H9 (cell line): Measurements from ENCODE around the gene PTPA. TPM values are rescaled to one million over a fixed set of nuclear protein-coding genes. Genes with fewer than 3 reads are reported as not detected.

Experiments used
- DNase-seq: peaks from one replicate; pipeline ENCODE4 v3.0.0-alpha.2; 2017
- H2AFZ ChIP-seq: one replicate; pipeline ENCODE4 v1.6.1; 2013; ENCODE audit warnings: mild to moderate bottlenecking, low read length, control low read depth, moderate library complexity
- H2AK5ac ChIP-seq: 2 replicates; pipeline ENCODE4 v1.6.1; 2013; ENCODE audit warnings: low read length, control low read depth, mixed read lengths; ENCODE audit not compliant: insufficient read length
- H2BK120ac ChIP-seq: one replicate; pipeline ENCODE4 v1.6.1; 2013; ENCODE audit warnings: low read depth, mild to moderate bottlenecking, low read length, control low read depth, inconsistent platforms; ENCODE audit not compliant: poor library complexity, severe bottlenecking
- H2BK12ac ChIP-seq: 2 replicates; pipeline ENCODE4 v1.6.1; 2013; ENCODE audit warnings: low read length, control low read depth, mixed read lengths, low read depth; ENCODE audit not compliant: insufficient read length
- H2BK15ac ChIP-seq: 2 replicates; pipeline ENCODE4 v1.6.1; 2013; ENCODE audit warnings: low read depth, low read length, control low read depth
- H2BK20ac ChIP-seq: one replicate; pipeline ENCODE4 v1.6.1; 2013; ENCODE audit warnings: low read depth, mild to moderate bottlenecking, low read length, control low read depth, inconsistent platforms; ENCODE audit not compliant: poor library complexity, severe bottlenecking
- H2BK5ac ChIP-seq: 2 replicates; pipeline ENCODE4 v1.6.1; 2013; ENCODE audit warnings: low read length, control low read depth, mixed read lengths; ENCODE audit not compliant: insufficient read length
- H3K14ac ChIP-seq: 2 replicates; pipeline ENCODE4 v1.6.1; 2013; ENCODE audit warnings: low read length, control low read depth; ENCODE audit not compliant: insufficient read depth
- H3K18ac ChIP-seq: 2 replicates; pipeline ENCODE4 v1.6.1; 2013; ENCODE audit warnings: low read depth, mild to moderate bottlenecking, mixed read lengths, low read length, control low read depth; ENCODE audit not compliant: insufficient read length
- H3K23ac ChIP-seq: 2 replicates; pipeline ENCODE4 v1.6.1; 2013; ENCODE audit warnings: low read length, control low read depth, mixed read lengths, low read depth; ENCODE audit not compliant: insufficient read length
- H3K23me2 ChIP-seq: 2 replicates; pipeline ENCODE4 v1.6.1; 2013; ENCODE audit warnings: low read depth, mild to moderate bottlenecking, mixed read lengths, low read length, control low read depth; ENCODE audit not compliant: insufficient read length, poor library complexity, severe bottlenecking
- H3K27ac ChIP-seq: 2 replicates; pipeline ENCODE4 v1.5.1; 2013; ENCODE audit warnings: low read length, control low read depth, mixed read lengths, low read depth; ENCODE audit not compliant: insufficient read length
- H3K27me3 ChIP-seq: 2 replicates; pipeline ENCODE4 v1.6.1; 2013; ENCODE audit warnings: low read length, control low read depth, inconsistent platforms; ENCODE audit not compliant: insufficient read depth
- H3K4ac ChIP-seq: 2 replicates; pipeline ENCODE4 v1.6.1; 2013; ENCODE audit warnings: low read depth, mild to moderate bottlenecking, control low read depth, inconsistent platforms, low read length, moderate library complexity
- H3K4me1 ChIP-seq: 2 replicates; pipeline ENCODE4 v1.6.1; 2013; ENCODE audit warnings: low read length, control low read depth, inconsistent platforms; ENCODE audit not compliant: insufficient read depth
- H3K4me2 ChIP-seq: 2 replicates; pipeline ENCODE4 v1.6.1; 2013; ENCODE audit warnings: low read length, control low read depth, mixed read lengths; ENCODE audit not compliant: insufficient read length, insufficient read depth
- H3K56ac ChIP-seq: 2 replicates; pipeline ENCODE4 v1.6.1; 2013; ENCODE audit warnings: low read depth, mild to moderate bottlenecking, mixed read lengths, low read length, control low read depth; ENCODE audit not compliant: insufficient read length
- H3K79me1 ChIP-seq: 2 replicates; pipeline ENCODE4 v1.6.1; 2013; ENCODE audit warnings: low read depth, mild to moderate bottlenecking, moderate library complexity, low read length, control low read depth, inconsistent platforms; ENCODE audit not compliant: insufficient read depth, poor library complexity, severe bottlenecking
- H3K79me2 ChIP-seq: 2 replicates; pipeline ENCODE4 v1.6.1; 2013; ENCODE audit warnings: low read length, control low read depth, inconsistent platforms; ENCODE audit not compliant: insufficient read depth
- H3K9ac ChIP-seq: 2 replicates; pipeline ENCODE4 v1.6.1; 2013; ENCODE audit warnings: low read length, control low read depth, mixed read lengths; ENCODE audit not compliant: insufficient read length; ENCODE audit errors: extremely low read depth
- H3K9me3 ChIP-seq: one replicate; pipeline ENCODE4 v1.6.1; 2013; ENCODE audit warnings: low read depth, low read length, inconsistent platforms; ENCODE audit not compliant: control insufficient read depth
- H3T11ph ChIP-seq: one replicate; pipeline ENCODE4 v1.6.1; 2013; ENCODE audit warnings: mild to moderate bottlenecking, low read length, control low read depth, inconsistent platforms
- H4K20me1 ChIP-seq: one replicate; pipeline ENCODE4 v1.6.1; 2013; ENCODE audit not compliant: control insufficient read depth, insufficient read length, insufficient read depth
- H4K5ac ChIP-seq: 2 replicates; pipeline ENCODE4 v1.6.1; 2013; ENCODE audit warnings: low read depth, mild to moderate bottlenecking, mixed read lengths, low read length, control low read depth; ENCODE audit not compliant: insufficient read length
- H4K8ac ChIP-seq: replicated peaks from 2 replicates; pipeline ENCODE4 v1.6.1; 2013; ENCODE audit warnings: low read length, control low read depth, mixed read lengths, low read depth; ENCODE audit not compliant: insufficient read length
- H4K91ac ChIP-seq: 2 replicates; pipeline ENCODE4 v1.6.1; 2013; ENCODE audit warnings: low read depth, mild to moderate bottlenecking, moderate library complexity, mixed read lengths, low read length, control low read depth; ENCODE audit not compliant: insufficient read length
- H3K27ac Mint-ChIP-seq, 3 experiments: 2 replicates in 2 of 3; 3 replicates in 1 of 3; pipeline ENCODE4 v1.8.0; 2020 to 2021; ENCODE audit warnings: mixed read lengths in 3 of 3, mild to moderate bottlenecking in 1 of 3, moderate library complexity in 1 of 3
- H3K27me3 Mint-ChIP-seq: 2 replicates; pipeline ENCODE4 v1.8.0; 2021; ENCODE audit warnings: low read depth, mild to moderate bottlenecking, moderate library complexity, mixed read lengths
- H3K36me3 Mint-ChIP-seq, 3 experiments: 2 replicates in 2 of 3; 3 replicates in 1 of 3; pipeline ENCODE4 v1.8.0; 2020 to 2021; ENCODE audit warnings: low read depth in 3 of 3, mixed read lengths in 3 of 3; ENCODE audit not compliant: insufficient read depth in 1 of 3
- H3K4me1 Mint-ChIP-seq, 2 experiments: 2 replicates each; pipeline ENCODE4 v1.8.0; 2020; ENCODE audit warnings: mixed read lengths in 2 of 2
- H3K4me3 Mint-ChIP-seq, 2 experiments: 2 replicates in 1 of 2; 3 replicates in 1 of 2; pipeline ENCODE4 v1.8.0; 2020 to 2021; ENCODE audit warnings: mild to moderate bottlenecking in 2 of 2, mixed read lengths in 2 of 2, moderate library complexity in 1 of 2
- H3K9me3 Mint-ChIP-seq, 2 experiments: 2 replicates in 1 of 2; 3 replicates in 1 of 2; pipeline ENCODE4 v1.8.0; 2020; ENCODE audit warnings: mild to moderate bottlenecking in 2 of 2, mixed read lengths in 2 of 2, moderate library complexity in 1 of 2
- WGBS: extraction: QIAGEN DNeasy Blood & Tissue Kit; methylation state at CpG from one replicate; pipeline ENCODE4 v1.1.7; 2013; ENCODE audit warnings: missing lambda C conversion rate, low lambda C conversion rate, mixed read lengths; ENCODE audit not compliant: insufficient read length; ENCODE audit errors: extremely low coverage; 5-methylcytosine and 5-hydroxymethylcytosine counted together
- total RNA-seq: library from RNA; stranded (reverse); gene quantifications from 2 replicates; pipeline ENCODE4 v1.2.1, GENCODE V29; 2021
- TF ChIP-seq, protein P1 (sequence below): fragments of 200-600 bp; sonication (generic); conservative IDR thresholded peaks from 3 replicates; pipeline ENCODE4 v1.8.0; 2021; ENCODE audit warnings: antibody characterized with exemption, mild to moderate bottlenecking

The PTPA gene
- total RNA-seq, 1 experiment from 2014 or later: 145 TPM

GRCh38 chr9:129184596-129185122 is 73.4 kb downstream of the PTPA start:
- TF ChIP-seq, protein P1, sequence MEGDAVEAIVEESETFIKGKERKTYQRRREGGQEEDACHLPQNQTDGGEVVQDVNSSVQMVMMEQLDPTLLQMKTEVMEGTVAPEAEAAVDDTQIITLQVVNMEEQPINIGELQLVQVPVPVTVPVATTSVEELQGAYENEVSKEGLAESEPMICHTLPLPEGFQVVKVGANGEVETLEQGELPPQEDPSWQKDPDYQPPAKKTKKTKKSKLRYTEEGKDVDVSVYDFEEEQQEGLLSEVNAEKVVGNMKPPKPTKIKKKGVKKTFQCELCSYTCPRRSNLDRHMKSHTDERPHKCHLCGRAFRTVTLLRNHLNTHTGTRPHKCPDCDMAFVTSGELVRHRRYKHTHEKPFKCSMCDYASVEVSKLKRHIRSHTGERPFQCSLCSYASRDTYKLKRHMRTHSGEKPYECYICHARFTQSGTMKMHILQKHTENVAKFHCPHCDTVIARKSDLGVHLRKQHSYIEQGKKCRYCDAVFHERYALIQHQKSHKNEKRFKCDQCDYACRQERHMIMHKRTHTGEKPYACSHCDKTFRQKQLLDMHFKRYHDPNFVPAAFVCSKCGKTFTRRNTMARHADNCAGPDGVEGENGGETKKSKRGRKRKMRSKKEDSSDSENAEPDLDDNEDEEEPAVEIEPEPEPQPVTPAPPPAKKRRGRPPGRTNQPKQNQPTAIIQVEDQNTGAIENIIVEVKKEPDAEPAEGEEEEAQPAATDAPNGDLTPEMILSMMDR: no peak
- H3K9me3 ChIP-seq: no peaks in the 10 kb centered on the region
- Mint-ChIP-seq H3K27me3 (peaks cover 100% of the 10 kb centered on the region), H3K9me3 (peaks cover 3% of the 10 kb centered on the region in 2 experiments; a peak in 2 of 5 replicates), H3K27ac (no peak overlapping the region), H3K4me3 (no peak overlapping the region), H3K4me1 (peaks cover 7 to 15% of the 10 kb centered on the region in 2 experiments), H3K36me3 (no peaks in the 10 kb centered on the region; a peak in 1 of 7 replicates)
- no peak overlapping the region for H2BK5ac ChIP-seq
- H2AFZ ChIP-seq: no peak overlapping the region
- no peak overlapping the region for H2BK120ac ChIP-seq
- H4K5ac ChIP-seq: no peak overlapping the region
- H3K27ac ChIP-seq: no peak overlapping the region
- H3K4me2 ChIP-seq: no peak overlapping the region
- no peak overlapping the region for H2AK5ac ChIP-seq
- no peaks in the 10 kb centered on the region for H3K23me2 ChIP-seq
- H4K91ac ChIP-seq: no peak overlapping the region
- H3K23ac ChIP-seq: no peak overlapping the region
- H3K27me3 ChIP-seq: peaks cover 40% of the 10 kb centered on the region
- H3K4ac ChIP-seq: no peak overlapping the region
- no peak overlapping the region for H2BK15ac ChIP-seq
- no peak overlapping the region for H2BK20ac ChIP-seq
- WGBS: no CpG with 5 or more reads among the region's 9 CpGs
- no peaks in the 10 kb centered on the region for H3K79me1 ChIP-seq
- no peak overlapping the region for H3K56ac ChIP-seq
- no peak overlapping the region; the same call in 1 of the 2 replicates for H3K14ac ChIP-seq
- DNase-seq: no peak
- no peak overlapping the region for H3T11ph ChIP-seq
- H3K18ac ChIP-seq: no peak overlapping the region
- H3K4me1 ChIP-seq: no peaks in the 10 kb centered on the region
- no peak overlapping the region for H2BK12ac ChIP-seq
- no peaks in the 10 kb centered on the region for H4K20me1 ChIP-seq
- no peak overlapping the region for H3K9ac ChIP-seq
- no peaks in the 10 kb centered on the region for H3K79me2 ChIP-seq
- no peak overlapping the region for H4K8ac ChIP-seq
